ENCODE results near the gene POMGNT1.

Gene POMGNT1

GRCh38 chr1:46166521-46167462 lies 31.4 kb downstream of the POMGNT1 start:
- peaks cover 17% of the 10 kb centered on the region for H3K4me1 Mint-ChIP-seq
- ATAC-seq, result peak; percentile 39
- peak; percentile 45 for DNase-seq
- peak overlapping the region; percentile 44 for H3K27ac Mint-ChIP-seq
- H3K27me3 Mint-ChIP-seq, result peaks cover 2% of the 10 kb centered on the region
- H3K9me3 Mint-ChIP-seq, result no peaks in the 10 kb centered on the region
- H3K4me3 Mint-ChIP-seq, result peak overlapping the region; percentile 76
- no peaks in the 10 kb centered on the region for H3K36me3 Mint-ChIP-seq (ENCODE audit: low read depth)

- DNase-seq (no peak), ATAC-seq (no peak)
- Mint-ChIP-seq H3K27ac (no peak overlapping the region), H3K27me3 (peaks cover 2% of the 10 kb centered on the region), H3K36me3 (ENCODE audit: low read depth) (no peaks in the 10 kb centered on the region), H3K4me3 (no peak overlapping the region), H3K9me3 (no peaks in the 10 kb centered on the region), H3K4me1 (no peaks in the 10 kb centered on the region)
Observed at GRCh38 chr1:46160212-46160611, 38.0 kb downstream of the POMGNT1 start.

GRCh38 chr1:46159516-46159915 lies 38.7 kb downstream of the POMGNT1 start:
- H3K27ac Mint-ChIP-seq, result no peak overlapping the region
- DNase-seq, result no peak
- H3K4me1 Mint-ChIP-seq, result no peaks in the 10 kb centered on the region
- H3K27me3 Mint-ChIP-seq, result peaks cover 2% of the 10 kb centered on the region
- no peak overlapping the region for H3K4me3 Mint-ChIP-seq
- no peaks in the 10 kb centered on the region for H3K9me3 Mint-ChIP-seq
- no peak for ATAC-seq
- no peaks in the 10 kb centered on the region for H3K36me3 Mint-ChIP-seq (ENCODE audit: low read depth)

GRCh38 chr1:46158312-46159281 lies 39.6 kb downstream of the POMGNT1 start:
- Mint-ChIP-seq H3K4me1 (no peaks in the 10 kb centered on the region), H3K36me3 (ENCODE audit: low read depth) (no peaks in the 10 kb centered on the region), H3K9me3 (no peaks in the 10 kb centered on the region), H3K27ac (no peak overlapping the region), H3K27me3 (peaks cover 2% of the 10 kb centered on the region), H3K4me3 (no peak overlapping the region)
- ATAC-seq, result no peak
- no peak for DNase-seq

GRCh38 chr1:46157916-46158311 lies 40.3 kb downstream of the POMGNT1 start:
- Mint-ChIP-seq H3K4me3 (no peak overlapping the region), H3K4me1 (no peaks in the 10 kb centered on the region), H3K9me3 (no peaks in the 10 kb centered on the region), H3K27me3 (peaks cover 2% of the 10 kb centered on the region), H3K36me3 (ENCODE audit: low read depth) (no peaks in the 10 kb centered on the region), H3K27ac (no peak overlapping the region)
- DNase-seq (no peak), ATAC-seq (no peak)

GRCh38 chr1:46153732-46154131 lies 44.5 kb downstream of the POMGNT1 start:
- DNase-seq (no peak), ATAC-seq (no peak)
- H3K4me3 Mint-ChIP-seq, result no peak overlapping the region
- H3K27me3 Mint-ChIP-seq, result no peaks in the 10 kb centered on the region
- no peaks in the 10 kb centered on the region for H3K4me1 Mint-ChIP-seq
- H3K9me3 Mint-ChIP-seq, result no peaks in the 10 kb centered on the region
- H3K36me3 Mint-ChIP-seq (ENCODE audit: low read depth), result no peaks in the 10 kb centered on the region
- H3K27ac Mint-ChIP-seq, result no peak overlapping the region

- H3K9me3 Mint-ChIP-seq, result no peaks in the 10 kb centered on the region
- H3K27me3 Mint-ChIP-seq, result no peaks in the 10 kb centered on the region
- DNase-seq (no peak), ATAC-seq (no peak)
- no peak overlapping the region for H3K4me3 Mint-ChIP-seq
- H3K36me3 Mint-ChIP-seq (ENCODE audit: low read depth), result no peaks in the 10 kb centered on the region
- no peak overlapping the region for H3K27ac Mint-ChIP-seq
- no peaks in the 10 kb centered on the region for H3K4me1 Mint-ChIP-seq
Observed at GRCh38 chr1:46153228-46153627, 45.0 kb downstream of the POMGNT1 start.

GRCh38 chr1:46152016-46152415 lies 46.2 kb downstream of the POMGNT1 start:
- DNase-seq, result no peak
- no peak overlapping the region for H3K27ac Mint-ChIP-seq
- no peaks in the 10 kb centered on the region for H3K27me3 Mint-ChIP-seq
- H3K4me1 Mint-ChIP-seq, result no peaks in the 10 kb centered on the region
- no peak overlapping the region for H3K4me3 Mint-ChIP-seq
- ATAC-seq, result no peak
- no peaks in the 10 kb centered on the region for H3K9me3 Mint-ChIP-seq
- no peaks in the 10 kb centered on the region for H3K36me3 Mint-ChIP-seq (ENCODE audit: low read depth)

GRCh38 chr1:46150085-46150484 lies 48.1 kb downstream of the POMGNT1 start:
- Mint-ChIP-seq H3K4me3 (no peak overlapping the region), H3K4me1 (no peaks in the 10 kb centered on the region), H3K9me3 (no peaks in the 10 kb centered on the region), H3K36me3 (ENCODE audit: low read depth) (no peaks in the 10 kb centered on the region), H3K27ac (no peak overlapping the region), H3K27me3 (no peaks in the 10 kb centered on the region)
- no peak for ATAC-seq
- no peak for DNase-seq

- Mint-ChIP-seq H3K27ac (no peak overlapping the region), H3K36me3 (ENCODE audit: low read depth) (no peaks in the 10 kb centered on the region), H3K9me3 (no peaks in the 10 kb centered on the region), H3K4me3 (no peak overlapping the region), H3K27me3 (no peaks in the 10 kb centered on the region), H3K4me1 (no peaks in the 10 kb centered on the region)
- ATAC-seq (no peak), DNase-seq (no peak)
Observed at GRCh38 chr1:46148318-46148717, 49.9 kb downstream of the POMGNT1 start.

All from activated naive CD8-positive, alpha-beta T cell treated with anti-CD3 and anti-CD28 coated beads, Interleukin-2, amount 50 U/mL, for 24 hours (primary cell).